Measurements from ENCODE around the gene TAX1BP3.
"Not testable (repeated sequence)": the region's sequence is repeated elsewhere in the genome, so short reads cannot be mapped to it uniquely, and the experiment has no call there.

Gene TAX1BP3

DNA sequence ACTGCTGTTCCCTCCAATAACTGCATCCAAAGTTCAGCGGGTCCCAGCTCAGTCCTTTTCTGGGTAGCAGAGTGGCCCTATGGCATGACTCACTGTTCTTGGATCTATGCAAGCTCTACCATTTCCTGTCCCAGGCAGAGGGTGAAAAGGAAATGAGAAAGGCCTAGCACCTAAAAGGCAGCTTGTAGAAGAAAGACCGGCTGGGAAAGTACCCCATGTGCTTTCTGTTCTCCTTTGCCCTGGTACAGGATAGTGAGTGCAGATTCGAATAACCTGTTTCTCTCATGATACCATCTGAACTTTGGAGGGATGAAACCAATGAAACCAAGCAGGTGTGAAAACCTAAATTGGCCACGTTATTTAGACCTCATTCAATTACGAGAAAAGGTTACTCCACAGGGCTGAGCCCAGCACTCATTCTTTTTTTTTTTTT, 42.6 kb upstream of the TAX1BP3 start (continued):
- TF ChIP-seq, protein P1, sequence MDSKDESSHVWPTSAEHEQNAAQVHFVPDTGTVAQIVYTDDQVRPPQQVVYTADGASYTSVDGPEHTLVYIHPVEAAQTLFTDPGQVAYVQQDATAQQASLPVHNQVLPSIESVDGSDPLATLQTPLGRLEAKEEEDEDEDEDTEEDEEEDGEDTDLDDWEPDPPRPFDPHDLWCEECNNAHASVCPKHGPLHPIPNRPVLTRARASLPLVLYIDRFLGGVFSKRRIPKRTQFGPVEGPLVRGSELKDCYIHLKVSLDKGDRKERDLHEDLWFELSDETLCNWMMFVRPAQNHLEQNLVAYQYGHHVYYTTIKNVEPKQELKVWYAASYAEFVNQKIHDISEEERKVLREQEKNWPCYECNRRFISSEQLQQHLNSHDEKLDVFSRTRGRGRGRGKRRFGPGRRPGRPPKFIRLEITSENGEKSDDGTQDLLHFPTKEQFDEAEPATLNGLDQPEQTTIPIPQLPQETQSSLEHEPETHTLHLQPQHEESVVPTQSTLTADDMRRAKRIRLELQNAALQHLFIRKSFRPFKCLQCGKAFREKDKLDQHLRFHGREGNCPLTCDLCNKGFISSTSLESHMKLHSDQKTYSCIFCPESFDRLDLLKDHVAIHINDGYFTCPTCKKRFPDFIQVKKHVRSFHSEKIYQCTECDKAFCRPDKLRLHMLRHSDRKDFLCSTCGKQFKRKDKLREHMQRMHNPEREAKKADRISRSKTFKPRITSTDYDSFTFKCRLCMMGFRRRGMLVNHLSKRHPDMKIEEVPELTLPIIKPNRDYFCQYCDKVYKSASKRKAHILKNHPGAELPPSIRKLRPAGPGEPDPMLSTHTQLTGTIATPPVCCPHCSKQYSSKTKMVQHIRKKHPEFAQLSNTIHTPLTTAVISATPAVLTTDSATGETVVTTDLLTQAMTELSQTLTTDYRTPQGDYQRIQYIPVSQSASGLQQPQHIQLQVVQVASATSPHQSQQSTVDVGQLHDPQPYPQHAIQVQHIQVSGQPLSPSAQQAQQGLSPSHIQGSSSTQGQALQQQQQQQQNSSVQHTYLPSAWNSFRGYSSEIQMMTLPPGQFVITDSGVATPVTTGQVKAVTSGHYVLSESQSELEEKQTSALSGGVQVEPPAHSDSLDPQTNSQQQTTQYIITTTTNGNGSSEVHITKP (tag by site-specific recombination; IDR thresholded peaks at IDR 0.05) = peak; percentile 55
- TF ChIP-seq ZNF677 (tag by site-specific recombination; IDR thresholded peaks at IDR 0.05) (no peak), ZSCAN23 (tag by site-specific recombination; IDR thresholded peaks at IDR 0.05) (no peak), ZNF626 (tag by site-specific recombination; IDR thresholded peaks at IDR 0.05) (no peak), OVOL3 (tag by site-specific recombination; IDR thresholded peaks at IDR 0.05) (no peak), ZBTB17 (tag by site-specific recombination; IDR thresholded peaks at IDR 0.05) (peak; percentile 38; the same call in 1 of the 2 replicates), ZNF610 (tag by site-specific recombination; IDR thresholded peaks at IDR 0.05; ENCODE audit: borderline replicate concordance) (no peak), ZNF596 (tag by site-specific recombination; IDR thresholded peaks at IDR 0.05) (no peak), SCRT2 (tag by site-specific recombination; IDR thresholded peaks at IDR 0.05) (no peak), ZFHX2 (tag by site-specific recombination; conservative IDR thresholded peaks at IDR 0.05) (no peak), PRDM1 (tag by site-specific recombination; IDR thresholded peaks at IDR 0.05) (peak; percentile 50; the same call in 1 of the 2 replicates)

DNA sequence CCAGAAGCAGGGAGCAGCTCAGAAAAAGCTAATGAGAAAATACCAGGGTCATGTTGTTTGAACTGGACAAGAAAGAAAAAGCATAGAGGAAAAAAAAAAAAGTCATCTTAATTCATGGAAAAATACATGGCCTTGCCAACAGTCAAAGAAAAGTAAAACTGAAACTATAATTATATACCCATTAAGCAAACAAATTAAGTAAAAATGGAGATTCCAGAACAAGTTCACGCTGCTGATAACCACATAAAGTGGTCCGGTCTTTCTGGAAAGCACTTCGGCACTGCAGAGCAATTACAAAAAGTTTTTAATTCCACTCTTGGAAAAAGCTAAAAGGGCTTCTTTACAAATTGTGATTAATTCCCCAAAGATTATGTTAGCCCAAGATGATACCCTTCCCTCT, 40.0 kb upstream of the TAX1BP3 start:
- Histone ChIP-seq H3K9me3 (ENCODE audit: control insufficient read depth, insufficient read depth, low read depth, low read length) (no peaks in the 10 kb centered on the region), H3K4me1 (ENCODE audit: control insufficient read depth, insufficient read depth, low read length) (no peaks in the 10 kb centered on the region; the same call in 1 of the 2 replicates), H3K4me3 (ENCODE audit: low read depth, low read length) (no peak overlapping the region), H3K27ac (ENCODE audit: extremely low read depth, low read depth, low read length) (no peak overlapping the region), H3K36me3 (ENCODE audit: control insufficient read depth in 2 of 2, insufficient read depth in 1 of 2, low read length in 2 of 2) (peaks cover 16 to 20% of the 10 kb centered on the region in 2 experiments)
- TF ChIP-seq SALL2 (tag by site-specific recombination; IDR thresholded peaks at IDR 0.05; ENCODE audit: borderline replicate concordance) = no peak
- TF ChIP-seq SP2 (tag by site-specific recombination; IDR thresholded peaks at IDR 0.05) = no peak
- TF ChIP-seq, protein P2, sequence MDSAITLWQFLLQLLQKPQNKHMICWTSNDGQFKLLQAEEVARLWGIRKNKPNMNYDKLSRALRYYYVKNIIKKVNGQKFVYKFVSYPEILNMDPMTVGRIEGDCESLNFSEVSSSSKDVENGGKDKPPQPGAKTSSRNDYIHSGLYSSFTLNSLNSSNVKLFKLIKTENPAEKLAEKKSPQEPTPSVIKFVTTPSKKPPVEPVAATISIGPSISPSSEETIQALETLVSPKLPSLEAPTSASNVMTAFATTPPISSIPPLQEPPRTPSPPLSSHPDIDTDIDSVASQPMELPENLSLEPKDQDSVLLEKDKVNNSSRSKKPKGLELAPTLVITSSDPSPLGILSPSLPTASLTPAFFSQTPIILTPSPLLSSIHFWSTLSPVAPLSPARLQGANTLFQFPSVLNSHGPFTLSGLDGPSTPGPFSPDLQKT (IDR thresholded peaks at IDR 0.05; ENCODE audit: borderline replicate concordance, low read depth, low read length) = no peak
- no peak for TF ChIP-seq ZNF266 (tag by site-specific recombination; IDR thresholded peaks at IDR 0.05; ENCODE audit: low read depth)
- TF ChIP-seq ZNF677 (tag by site-specific recombination; IDR thresholded peaks at IDR 0.05) = no peak
- no peak for TF ChIP-seq ZBTB20 (tag by site-specific recombination; IDR thresholded peaks at IDR 0.05)
- TF ChIP-seq ZNF335 (tag by site-specific recombination; conservative IDR thresholded peaks at IDR 0.05) = no peak
- TF ChIP-seq, protein P3, sequence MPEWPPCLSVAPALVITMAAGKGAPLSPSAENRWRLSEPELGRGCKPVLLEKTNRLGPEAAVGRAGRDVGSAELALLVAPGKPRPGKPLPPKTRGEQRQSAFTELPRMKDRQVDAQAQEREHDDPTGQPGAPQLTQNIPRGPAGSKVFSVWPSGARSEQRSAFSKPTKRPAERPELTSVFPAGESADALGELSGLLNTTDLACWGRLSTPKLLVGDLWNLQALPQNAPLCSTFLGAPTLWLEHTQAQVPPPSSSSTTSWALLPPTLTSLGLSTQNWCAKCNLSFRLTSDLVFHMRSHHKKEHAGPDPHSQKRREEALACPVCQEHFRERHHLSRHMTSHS (tag by site-specific recombination; IDR thresholded peaks at IDR 0.05) = no peak
- TF ChIP-seq ZNF654 (tag by site-specific recombination; IDR thresholded peaks at IDR 0.05; ENCODE audit: low read depth) = no peak
- TF ChIP-seq MZF1 (tag by site-specific recombination; IDR thresholded peaks at IDR 0.05; ENCODE audit: borderline replicate concordance) = no peak
- no peak for TF ChIP-seq ZNF747 (tag by site-specific recombination; IDR thresholded peaks at IDR 0.05)
- TF ChIP-seq ZNF37A (tag by site-specific recombination; IDR thresholded peaks at IDR 0.05) = no peak
- TF ChIP-seq WT1 (tag by site-specific recombination; IDR thresholded peaks at IDR 0.05) = no peak
- ChIA-PET POLR2A (interaction anchor here (1.1 kb wide), 1 partner anchor 8 kb away, joined by 3 read pairs; no protein-coding TSS in a partner anchor), CTCF (no interaction called here)

DNA sequence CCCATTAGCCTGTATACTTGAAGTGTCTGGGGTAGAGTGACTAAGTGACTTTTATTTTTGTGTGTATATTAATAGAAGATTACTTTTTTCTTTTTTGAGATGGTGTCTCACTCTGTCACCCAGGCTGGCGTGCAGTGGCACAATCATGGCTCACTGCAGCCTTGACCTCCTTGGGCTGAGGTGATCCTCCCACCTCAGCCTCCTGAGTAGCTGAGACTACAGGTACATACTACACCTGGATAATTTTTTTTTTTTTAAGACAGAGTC, 37.3 kb upstream of the TAX1BP3 start:
- not testable (repeated sequence) for H3K4me1 ChIP-seq (ENCODE audit: control insufficient read depth, insufficient read depth, low read length); H3K4me3 ChIP-seq (ENCODE audit: low read depth, low read length); H3K9me3 ChIP-seq (ENCODE audit: control insufficient read depth, insufficient read depth, low read depth, low read length); H3K27ac ChIP-seq (ENCODE audit: extremely low read depth, low read depth, low read length)
- ChIA-PET CTCF (interaction anchor here (0.7 to 1.7 kb wide), 4 partner anchors 14 to 144 kb away, joined by 3 to 8 read pairs (median 4); no protein-coding TSS in a partner anchor), POLR2A (interaction anchor here (1.7 kb wide), 1 partner anchor 17 kb away, joined by 4 read pairs; no protein-coding TSS in a partner anchor)
- H3K36me3 ChIP-seq (ENCODE audit: control insufficient read depth in 2 of 2, insufficient read depth in 1 of 2, low read length in 2 of 2) = peaks cover 0 to 11% of the 10 kb centered on the region in 2 experiments; a peak in 1 of 3 replicates

Data from HEK293 (cell line).